H9 (cell line): Measurements from ENCODE around the gene GABRB1. TPM values are rescaled to one million over a fixed set of nuclear protein-coding genes. Genes with fewer than 3 reads are reported as not detected.

Experiments used
- DNase-seq: peaks from one replicate; pipeline ENCODE4 v3.0.0-alpha.2; 2017
- H2AFZ ChIP-seq: one replicate; pipeline ENCODE4 v1.6.1; 2013; ENCODE audit warnings: mild to moderate bottlenecking, low read length, control low read depth, moderate library complexity
- H2AK5ac ChIP-seq: 2 replicates; pipeline ENCODE4 v1.6.1; 2013; ENCODE audit warnings: low read length, control low read depth, mixed read lengths; ENCODE audit not compliant: insufficient read length
- H2BK120ac ChIP-seq: one replicate; pipeline ENCODE4 v1.6.1; 2013; ENCODE audit warnings: low read depth, mild to moderate bottlenecking, low read length, control low read depth, inconsistent platforms; ENCODE audit not compliant: poor library complexity, severe bottlenecking
- H2BK12ac ChIP-seq: 2 replicates; pipeline ENCODE4 v1.6.1; 2013; ENCODE audit warnings: low read length, control low read depth, mixed read lengths, low read depth; ENCODE audit not compliant: insufficient read length
- H2BK15ac ChIP-seq: 2 replicates; pipeline ENCODE4 v1.6.1; 2013; ENCODE audit warnings: low read depth, low read length, control low read depth
- H2BK20ac ChIP-seq: one replicate; pipeline ENCODE4 v1.6.1; 2013; ENCODE audit warnings: low read depth, mild to moderate bottlenecking, low read length, control low read depth, inconsistent platforms; ENCODE audit not compliant: poor library complexity, severe bottlenecking
- H2BK5ac ChIP-seq: 2 replicates; pipeline ENCODE4 v1.6.1; 2013; ENCODE audit warnings: low read length, control low read depth, mixed read lengths; ENCODE audit not compliant: insufficient read length
- H3K14ac ChIP-seq: 2 replicates; pipeline ENCODE4 v1.6.1; 2013; ENCODE audit warnings: low read length, control low read depth; ENCODE audit not compliant: insufficient read depth
- H3K18ac ChIP-seq: 2 replicates; pipeline ENCODE4 v1.6.1; 2013; ENCODE audit warnings: low read depth, mild to moderate bottlenecking, mixed read lengths, low read length, control low read depth; ENCODE audit not compliant: insufficient read length
- H3K23ac ChIP-seq: 2 replicates; pipeline ENCODE4 v1.6.1; 2013; ENCODE audit warnings: low read length, control low read depth, mixed read lengths, low read depth; ENCODE audit not compliant: insufficient read length
- H3K23me2 ChIP-seq: 2 replicates; pipeline ENCODE4 v1.6.1; 2013; ENCODE audit warnings: low read depth, mild to moderate bottlenecking, mixed read lengths, low read length, control low read depth; ENCODE audit not compliant: insufficient read length, poor library complexity, severe bottlenecking
- H3K27ac ChIP-seq: 2 replicates; pipeline ENCODE4 v1.5.1; 2013; ENCODE audit warnings: low read length, control low read depth, mixed read lengths, low read depth; ENCODE audit not compliant: insufficient read length
- H3K27me3 ChIP-seq: 2 replicates; pipeline ENCODE4 v1.6.1; 2013; ENCODE audit warnings: low read length, control low read depth, inconsistent platforms; ENCODE audit not compliant: insufficient read depth
- H3K4ac ChIP-seq: 2 replicates; pipeline ENCODE4 v1.6.1; 2013; ENCODE audit warnings: low read depth, mild to moderate bottlenecking, control low read depth, inconsistent platforms, low read length, moderate library complexity
- H3K4me1 ChIP-seq: 2 replicates; pipeline ENCODE4 v1.6.1; 2013; ENCODE audit warnings: low read length, control low read depth, inconsistent platforms; ENCODE audit not compliant: insufficient read depth
- H3K4me2 ChIP-seq: 2 replicates; pipeline ENCODE4 v1.6.1; 2013; ENCODE audit warnings: low read length, control low read depth, mixed read lengths; ENCODE audit not compliant: insufficient read length, insufficient read depth
- H3K56ac ChIP-seq: 2 replicates; pipeline ENCODE4 v1.6.1; 2013; ENCODE audit warnings: low read depth, mild to moderate bottlenecking, mixed read lengths, low read length, control low read depth; ENCODE audit not compliant: insufficient read length
- H3K79me1 ChIP-seq: 2 replicates; pipeline ENCODE4 v1.6.1; 2013; ENCODE audit warnings: low read depth, mild to moderate bottlenecking, moderate library complexity, low read length, control low read depth, inconsistent platforms; ENCODE audit not compliant: insufficient read depth, poor library complexity, severe bottlenecking
- H3K79me2 ChIP-seq: 2 replicates; pipeline ENCODE4 v1.6.1; 2013; ENCODE audit warnings: low read length, control low read depth, inconsistent platforms; ENCODE audit not compliant: insufficient read depth
- H3K9ac ChIP-seq: 2 replicates; pipeline ENCODE4 v1.6.1; 2013; ENCODE audit warnings: low read length, control low read depth, mixed read lengths; ENCODE audit not compliant: insufficient read length; ENCODE audit errors: extremely low read depth
- H3K9me3 ChIP-seq: one replicate; pipeline ENCODE4 v1.6.1; 2013; ENCODE audit warnings: low read depth, low read length, inconsistent platforms; ENCODE audit not compliant: control insufficient read depth
- H3T11ph ChIP-seq: one replicate; pipeline ENCODE4 v1.6.1; 2013; ENCODE audit warnings: mild to moderate bottlenecking, low read length, control low read depth, inconsistent platforms
- H4K20me1 ChIP-seq: one replicate; pipeline ENCODE4 v1.6.1; 2013; ENCODE audit not compliant: control insufficient read depth, insufficient read length, insufficient read depth
- H4K5ac ChIP-seq: 2 replicates; pipeline ENCODE4 v1.6.1; 2013; ENCODE audit warnings: low read depth, mild to moderate bottlenecking, mixed read lengths, low read length, control low read depth; ENCODE audit not compliant: insufficient read length
- H4K8ac ChIP-seq: replicated peaks from 2 replicates; pipeline ENCODE4 v1.6.1; 2013; ENCODE audit warnings: low read length, control low read depth, mixed read lengths, low read depth; ENCODE audit not compliant: insufficient read length
- H4K91ac ChIP-seq: 2 replicates; pipeline ENCODE4 v1.6.1; 2013; ENCODE audit warnings: low read depth, mild to moderate bottlenecking, moderate library complexity, mixed read lengths, low read length, control low read depth; ENCODE audit not compliant: insufficient read length
- H3K27ac Mint-ChIP-seq, 3 experiments: 2 replicates in 2 of 3; 3 replicates in 1 of 3; pipeline ENCODE4 v1.8.0; 2020 to 2021; ENCODE audit warnings: mixed read lengths in 3 of 3, mild to moderate bottlenecking in 1 of 3, moderate library complexity in 1 of 3
- H3K27me3 Mint-ChIP-seq: 2 replicates; pipeline ENCODE4 v1.8.0; 2021; ENCODE audit warnings: low read depth, mild to moderate bottlenecking, moderate library complexity, mixed read lengths
- H3K36me3 Mint-ChIP-seq, 3 experiments: 2 replicates in 2 of 3; 3 replicates in 1 of 3; pipeline ENCODE4 v1.8.0; 2020 to 2021; ENCODE audit warnings: low read depth in 3 of 3, mixed read lengths in 3 of 3; ENCODE audit not compliant: insufficient read depth in 1 of 3
- H3K4me1 Mint-ChIP-seq, 2 experiments: 2 replicates each; pipeline ENCODE4 v1.8.0; 2020; ENCODE audit warnings: mixed read lengths in 2 of 2
- H3K4me3 Mint-ChIP-seq, 2 experiments: 2 replicates in 1 of 2; 3 replicates in 1 of 2; pipeline ENCODE4 v1.8.0; 2020 to 2021; ENCODE audit warnings: mild to moderate bottlenecking in 2 of 2, mixed read lengths in 2 of 2, moderate library complexity in 1 of 2
- H3K9me3 Mint-ChIP-seq, 2 experiments: 2 replicates in 1 of 2; 3 replicates in 1 of 2; pipeline ENCODE4 v1.8.0; 2020; ENCODE audit warnings: mild to moderate bottlenecking in 2 of 2, mixed read lengths in 2 of 2, moderate library complexity in 1 of 2
- WGBS: extraction: QIAGEN DNeasy Blood & Tissue Kit; methylation state at CpG from one replicate; pipeline ENCODE4 v1.1.7; 2013; ENCODE audit warnings: missing lambda C conversion rate, low lambda C conversion rate, mixed read lengths; ENCODE audit not compliant: insufficient read length; ENCODE audit errors: extremely low coverage; 5-methylcytosine and 5-hydroxymethylcytosine counted together
- total RNA-seq: library from RNA; stranded (reverse); gene quantifications from 2 replicates; pipeline ENCODE4 v1.2.1, GENCODE V29; 2021
- TF ChIP-seq, protein P1 (sequence below): fragments of 200-600 bp; sonication (generic); conservative IDR thresholded peaks from 3 replicates; pipeline ENCODE4 v1.8.0; 2021; ENCODE audit warnings: antibody characterized with exemption, mild to moderate bottlenecking

The GABRB1 gene
- total RNA-seq, 1 experiment from 2014 or later: 0.39 TPM

DNA sequence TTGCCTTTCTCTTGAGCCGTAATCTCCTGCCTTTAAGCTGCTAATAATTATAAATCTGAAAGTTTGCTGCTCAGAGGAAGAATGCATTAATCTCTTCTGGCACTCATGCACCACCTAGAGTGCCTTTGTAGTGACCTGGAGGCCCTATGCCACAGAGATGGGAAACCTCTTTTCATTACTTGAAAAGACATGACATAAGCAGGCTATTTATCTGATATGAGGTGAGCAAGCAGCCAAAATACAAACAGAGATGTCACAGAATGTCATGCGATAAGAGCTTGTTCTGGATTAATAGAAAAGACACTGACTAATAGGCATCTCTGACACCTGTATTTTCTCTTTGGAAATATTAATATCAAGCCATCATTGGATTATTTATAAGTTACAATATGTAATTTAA, 42.3 kb downstream of the GABRB1 start:
- no peaks in the 10 kb centered on the region; a peak in 1 of 7 replicates for H3K36me3 Mint-ChIP-seq
- H2BK120ac ChIP-seq: no peak overlapping the region
- no peak overlapping the region for H3K56ac ChIP-seq
- H3K4ac ChIP-seq: no peak overlapping the region
- no peak overlapping the region for H3K9ac ChIP-seq
- no peak overlapping the region for H3K18ac ChIP-seq
- TF ChIP-seq, protein P1, sequence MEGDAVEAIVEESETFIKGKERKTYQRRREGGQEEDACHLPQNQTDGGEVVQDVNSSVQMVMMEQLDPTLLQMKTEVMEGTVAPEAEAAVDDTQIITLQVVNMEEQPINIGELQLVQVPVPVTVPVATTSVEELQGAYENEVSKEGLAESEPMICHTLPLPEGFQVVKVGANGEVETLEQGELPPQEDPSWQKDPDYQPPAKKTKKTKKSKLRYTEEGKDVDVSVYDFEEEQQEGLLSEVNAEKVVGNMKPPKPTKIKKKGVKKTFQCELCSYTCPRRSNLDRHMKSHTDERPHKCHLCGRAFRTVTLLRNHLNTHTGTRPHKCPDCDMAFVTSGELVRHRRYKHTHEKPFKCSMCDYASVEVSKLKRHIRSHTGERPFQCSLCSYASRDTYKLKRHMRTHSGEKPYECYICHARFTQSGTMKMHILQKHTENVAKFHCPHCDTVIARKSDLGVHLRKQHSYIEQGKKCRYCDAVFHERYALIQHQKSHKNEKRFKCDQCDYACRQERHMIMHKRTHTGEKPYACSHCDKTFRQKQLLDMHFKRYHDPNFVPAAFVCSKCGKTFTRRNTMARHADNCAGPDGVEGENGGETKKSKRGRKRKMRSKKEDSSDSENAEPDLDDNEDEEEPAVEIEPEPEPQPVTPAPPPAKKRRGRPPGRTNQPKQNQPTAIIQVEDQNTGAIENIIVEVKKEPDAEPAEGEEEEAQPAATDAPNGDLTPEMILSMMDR: no peak
- H2AK5ac ChIP-seq: no peak overlapping the region
- peaks cover 15 to 17% of the 10 kb centered on the region in 2 experiments for H3K4me1 Mint-ChIP-seq
- H4K5ac ChIP-seq: no peak overlapping the region
- no peaks in the 10 kb centered on the region for H3K9me3 ChIP-seq
- no peak overlapping the region for H3K23ac ChIP-seq
- H3K27me3 Mint-ChIP-seq: no peaks in the 10 kb centered on the region
- no peak overlapping the region for H3K14ac ChIP-seq
- no peak overlapping the region for H4K91ac ChIP-seq
- no peak overlapping the region for H3K4me3 Mint-ChIP-seq
- no peak overlapping the region for H2AFZ ChIP-seq
- H3T11ph ChIP-seq: no peak overlapping the region
- H3K27ac Mint-ChIP-seq: no peak overlapping the region; a peak in 1 of 7 replicates
- H4K8ac ChIP-seq: no peak overlapping the region
- no peaks in the 10 kb centered on the region for H3K79me1 ChIP-seq
- no peaks in the 10 kb centered on the region for H3K9me3 Mint-ChIP-seq
- no peak overlapping the region for H2BK12ac ChIP-seq
- H2BK5ac ChIP-seq: no peak overlapping the region
- H3K27ac ChIP-seq: no peak overlapping the region
- H3K4me1 ChIP-seq: peaks cover 5% of the 10 kb centered on the region; the same call in 1 of the 2 replicates
- no peak overlapping the region for H2BK15ac ChIP-seq
- no peak overlapping the region for H2BK20ac ChIP-seq
- DNase-seq: no peak
- no peaks in the 10 kb centered on the region for H4K20me1 ChIP-seq
- no CpG with 5 or more reads among the region's 2 CpGs for whole genome bisulfite sequencing
- H3K79me2 ChIP-seq: no peaks in the 10 kb centered on the region
- no peaks in the 10 kb centered on the region for H3K23me2 ChIP-seq
- no peak overlapping the region for H3K4me2 ChIP-seq
- H3K27me3 ChIP-seq: no peaks in the 10 kb centered on the region
